Gastroesophageal sphincter (tissue), 3 donors: ENCODE data around the gene PNLDC1.

Source experiments
- CTCF ChIP-seq, 4 experiments: fragments of 200-600 bp in 2 of 4; fragments of 450-650 bp in 2 of 4; sonication (generic) in 1 of 4; IDR thresholded peaks; one replicate each; pipeline ENCODE4 v1.5.1; 2017 to 2019; ENCODE audit warnings: antibody characterized with exemption in 4 of 4, mild to moderate bottlenecking in 2 of 4, moderate library complexity in 2 of 4
- POLR2A ChIP-seq, 2 donors: fragments of 450-650 bp; IDR thresholded peaks; one replicate each; pipeline ENCODE4 v1.6.1; 2017; ENCODE audit warnings: antibody characterized with exemption in 2 of 2, mild to moderate bottlenecking in 2 of 2, moderate library complexity in 1 of 2
- POLR2AphosphoS5 ChIP-seq: sonication (generic); formaldehyde crosslinking; IDR thresholded peaks from one replicate; pipeline ENCODE4 v1.6.1; 2017; ENCODE audit warnings: antibody characterized with exemption

GRCh38 chr6:159777240-159777904 lies 22.7 kb upstream of the PNLDC1 start:
- TF ChIP-seq POLR2A (IDR thresholded peaks at IDR 0.05) (no peak), CTCF (IDR thresholded peaks at IDR 0.05) (no peak), POLR2AphosphoS5 (no peak)
